Limb (tissue), 2 donors: ENCODE results near the gene CAPN9.

ENCODE experiments used
- DNase-seq, 2 donors: peaks; one replicate each; pipeline ENCODE4 v3.0.0-alpha.2; 2016; ENCODE audit errors: extremely low spot score in 2 of 2

CAPN9 gene

DNA sequence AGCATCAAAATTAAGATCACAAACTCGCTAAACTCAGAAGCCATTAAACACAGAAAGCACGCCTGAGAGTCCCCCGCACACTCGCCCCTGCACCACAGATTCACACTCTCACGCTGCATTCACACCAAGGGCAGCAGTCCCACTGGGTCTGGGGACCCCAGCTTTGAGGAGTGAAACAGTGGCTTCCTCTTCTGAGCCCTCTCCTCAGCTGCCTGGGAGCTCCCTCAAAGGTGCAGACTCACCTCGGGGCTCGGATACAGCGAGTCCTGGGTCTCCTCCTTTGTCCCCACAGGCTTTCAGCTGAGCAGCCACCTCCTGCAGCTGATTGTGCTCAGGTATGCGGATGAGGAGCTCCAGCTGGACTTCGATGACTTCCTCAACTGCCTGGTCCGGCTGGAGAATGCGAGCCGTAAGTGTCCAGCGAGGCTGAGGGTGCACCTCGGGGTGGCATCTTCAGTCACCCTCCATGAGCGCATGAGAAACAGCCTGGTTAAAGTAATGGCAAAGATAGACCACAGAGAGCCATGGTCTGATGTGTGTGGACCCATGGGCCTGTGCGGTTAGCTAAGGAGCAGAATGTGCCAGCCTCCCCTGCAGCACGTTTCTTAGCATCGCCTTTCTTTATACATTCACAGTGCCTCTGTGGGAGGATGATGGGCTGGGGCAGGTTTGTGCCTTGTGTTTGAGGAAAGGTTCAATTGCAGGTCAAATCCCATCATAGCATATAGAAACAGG, 47.9 kb downstream of the CAPN9 start:
- no peak for DNase-seq

DNA sequence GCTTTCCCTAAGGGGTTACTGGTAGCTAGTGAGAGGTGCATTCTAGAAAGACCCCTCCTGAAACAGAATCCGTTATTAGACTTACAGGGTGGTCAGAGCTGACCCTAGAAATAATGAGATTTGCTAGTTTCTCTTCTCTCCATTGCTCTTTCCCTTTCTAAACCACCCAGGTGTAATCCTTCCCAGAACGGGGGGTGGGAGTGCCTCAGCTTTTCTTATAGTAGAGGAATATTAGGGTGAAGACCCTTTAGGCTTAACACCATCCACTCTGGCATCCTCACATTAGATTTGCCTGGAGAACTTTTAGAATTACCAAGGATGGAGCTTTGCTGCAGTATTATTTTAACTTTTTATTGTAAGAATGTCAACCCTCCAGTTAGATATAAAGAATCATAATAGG, 49.4 kb downstream of the CAPN9 start:
- no peak for DNase-seq

DNA sequence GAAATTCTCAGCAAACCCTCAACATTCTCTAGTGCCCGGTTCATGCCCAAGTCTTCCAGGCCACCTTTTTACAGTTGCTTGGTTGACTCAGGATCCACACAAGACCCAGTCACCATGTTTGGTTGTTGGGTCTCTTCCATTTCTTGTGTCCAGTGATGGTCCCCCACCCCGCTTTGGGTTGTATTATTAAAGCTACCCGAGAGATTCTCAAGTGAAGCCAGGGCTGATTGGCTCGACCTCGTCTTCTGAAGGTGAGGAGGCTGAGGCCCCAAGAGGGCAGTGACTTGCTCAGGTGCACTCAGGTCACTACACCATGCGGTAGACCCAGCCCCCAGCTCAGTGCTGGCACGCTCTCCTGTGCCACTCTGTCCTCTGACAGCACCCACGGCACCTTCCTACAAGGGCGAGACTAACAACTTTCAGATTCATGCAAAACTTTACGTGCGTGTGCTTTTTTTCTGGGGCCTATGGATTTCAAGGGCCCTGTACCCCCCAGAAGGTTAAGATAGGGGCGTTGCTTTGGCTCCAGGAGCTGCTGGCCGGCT, 50.3 kb downstream of the CAPN9 start:
- DNase-seq: no peak

DNA sequence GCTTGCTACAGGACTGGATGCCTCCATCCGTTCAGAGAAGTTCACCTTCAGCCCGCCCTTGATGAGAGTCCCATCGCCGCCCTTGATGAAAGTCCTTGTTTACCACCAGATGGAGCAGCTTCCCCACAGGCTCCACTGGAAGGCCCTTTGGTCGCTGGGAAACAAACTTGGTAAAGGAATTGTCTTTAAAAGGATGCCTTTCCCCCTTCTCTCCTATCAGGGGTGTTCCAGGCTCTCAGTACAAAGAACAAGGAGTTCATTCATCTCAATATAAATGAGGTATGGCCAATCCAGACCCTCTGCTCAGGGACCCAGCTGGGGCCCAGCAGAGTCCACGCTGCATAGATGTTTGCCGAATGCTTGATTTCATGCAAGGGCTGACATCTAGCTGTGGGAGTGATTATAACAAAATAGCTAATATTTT, 50.8 kb downstream of the CAPN9 start:
- DNase-seq: peak; percentile 73 to 86

DNA sequence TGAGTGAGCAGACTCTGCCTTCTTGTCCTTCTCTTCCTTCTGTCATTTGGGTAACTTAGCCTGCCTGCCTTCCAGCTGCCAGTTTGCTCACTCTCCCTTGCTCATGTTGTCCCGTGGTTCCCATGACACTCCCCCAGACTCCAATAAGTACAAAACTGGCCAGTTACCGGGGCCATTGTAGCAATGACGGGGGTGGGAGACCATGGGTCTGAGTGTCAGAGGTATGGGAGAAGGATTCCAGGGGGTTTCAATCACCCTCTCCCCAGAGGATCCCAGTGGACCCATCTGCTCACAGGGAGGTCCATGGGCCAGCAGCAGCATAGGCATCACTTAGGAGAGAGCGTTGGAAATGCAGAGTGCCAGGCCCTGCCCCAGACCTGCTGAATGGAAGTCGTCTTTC, 51.3 kb downstream of the CAPN9 start:
- DNase-seq: no peak

DNA sequence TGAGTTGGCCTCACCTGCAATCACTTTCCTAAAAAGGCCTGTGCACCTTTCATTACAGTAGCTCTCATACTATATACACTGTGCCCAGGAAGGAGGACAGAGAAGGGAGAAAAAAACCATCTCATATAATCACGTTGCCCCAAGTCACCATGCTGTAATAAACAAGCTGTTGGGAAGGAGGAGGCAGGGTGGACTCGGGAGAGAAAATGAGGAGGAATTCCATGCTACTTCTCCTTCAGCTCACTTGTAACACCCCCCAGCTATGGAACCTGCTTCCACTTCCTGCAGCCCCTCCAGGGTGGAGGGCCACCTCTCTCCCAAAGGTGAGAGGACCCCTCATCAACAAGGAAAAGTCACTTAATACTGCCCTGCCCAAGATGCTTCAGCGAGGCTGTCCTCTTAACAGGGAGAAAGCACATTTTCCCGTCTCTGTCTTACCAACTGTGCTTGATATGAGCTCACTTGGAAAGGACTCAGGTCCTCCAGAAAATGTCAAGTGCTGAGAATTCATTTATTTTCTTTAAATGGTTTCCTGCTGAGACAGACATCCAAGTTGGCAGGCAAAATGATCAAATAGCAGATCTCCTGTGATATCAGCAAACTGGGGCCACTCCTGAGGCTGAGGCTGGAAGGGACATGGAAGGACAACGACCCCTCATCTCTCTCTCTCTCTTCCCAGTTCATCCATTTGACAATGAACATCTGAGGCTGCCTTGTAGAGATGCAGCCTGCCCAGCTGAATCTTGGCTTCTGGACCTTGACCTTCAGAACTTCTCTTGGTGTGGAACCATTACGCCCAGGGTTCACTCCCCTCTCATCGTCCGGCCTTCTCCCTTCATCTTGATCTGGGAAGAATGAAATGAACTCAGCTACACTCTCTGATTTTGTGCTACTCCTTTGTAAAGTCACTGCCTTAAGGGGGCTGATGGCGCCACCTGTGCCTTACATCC, 54.0 kb downstream of the CAPN9 start:
- DNase-seq: no peak

DNA sequence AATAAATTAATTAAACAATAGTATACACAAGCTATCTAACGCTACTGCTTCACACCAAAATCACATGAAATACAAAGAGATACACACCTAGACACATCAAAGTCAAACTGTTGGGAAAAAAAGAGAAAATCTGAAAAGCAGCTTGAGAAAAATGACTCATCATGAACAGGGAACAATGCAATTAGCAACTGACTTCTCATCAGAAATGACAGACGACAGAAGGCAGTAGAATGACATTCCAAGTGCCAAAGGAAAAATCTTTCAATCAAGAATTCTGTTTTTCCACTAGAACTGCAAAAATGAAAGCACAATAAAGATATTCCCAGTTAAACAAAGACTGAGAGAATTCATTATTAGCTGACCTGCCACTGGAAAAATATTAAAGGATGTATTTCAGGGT, 57.2 kb downstream of the CAPN9 start:
- DNase-seq: no peak

DNA sequence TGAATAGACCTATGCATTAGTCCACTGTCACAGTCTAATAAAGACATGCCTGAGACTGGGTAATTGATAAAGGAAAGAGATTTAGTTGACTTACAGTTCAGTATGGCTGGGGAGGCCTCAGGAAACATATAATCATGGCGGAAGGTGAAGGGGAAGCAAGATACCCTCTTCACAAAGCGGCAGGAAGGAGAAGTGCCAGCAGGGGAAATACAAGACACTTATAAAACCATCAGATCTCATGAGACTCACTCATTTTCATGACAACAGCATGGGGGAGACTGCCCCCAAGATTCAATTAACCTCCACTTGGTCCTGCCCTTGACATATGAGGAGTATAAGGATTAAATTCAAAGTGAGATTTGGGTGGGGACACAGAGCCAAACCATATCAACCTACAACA, 59.4 kb downstream of the CAPN9 start:
- DNase-seq: no peak

DNA sequence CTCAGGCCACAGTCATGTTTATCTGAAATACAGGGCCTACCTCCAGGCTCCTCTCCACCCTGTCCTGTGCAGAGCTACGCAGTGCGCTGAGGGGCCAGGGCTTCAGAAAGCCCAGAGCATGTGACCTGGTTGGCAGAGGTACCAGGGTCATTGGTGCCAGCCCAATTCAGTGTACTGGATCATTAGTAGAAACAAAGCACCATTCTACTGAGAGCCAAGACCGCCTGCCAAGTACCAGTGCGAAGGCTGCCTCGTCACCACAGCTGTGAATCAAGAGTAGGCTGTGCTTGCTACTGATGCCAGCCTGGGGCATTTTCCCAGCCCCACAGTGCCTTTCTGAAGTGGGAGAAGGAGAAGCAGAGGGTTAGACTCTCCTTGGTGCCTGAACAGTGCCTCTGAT, 59.8 kb downstream of the CAPN9 start:
- no peak for DNase-seq

DNA sequence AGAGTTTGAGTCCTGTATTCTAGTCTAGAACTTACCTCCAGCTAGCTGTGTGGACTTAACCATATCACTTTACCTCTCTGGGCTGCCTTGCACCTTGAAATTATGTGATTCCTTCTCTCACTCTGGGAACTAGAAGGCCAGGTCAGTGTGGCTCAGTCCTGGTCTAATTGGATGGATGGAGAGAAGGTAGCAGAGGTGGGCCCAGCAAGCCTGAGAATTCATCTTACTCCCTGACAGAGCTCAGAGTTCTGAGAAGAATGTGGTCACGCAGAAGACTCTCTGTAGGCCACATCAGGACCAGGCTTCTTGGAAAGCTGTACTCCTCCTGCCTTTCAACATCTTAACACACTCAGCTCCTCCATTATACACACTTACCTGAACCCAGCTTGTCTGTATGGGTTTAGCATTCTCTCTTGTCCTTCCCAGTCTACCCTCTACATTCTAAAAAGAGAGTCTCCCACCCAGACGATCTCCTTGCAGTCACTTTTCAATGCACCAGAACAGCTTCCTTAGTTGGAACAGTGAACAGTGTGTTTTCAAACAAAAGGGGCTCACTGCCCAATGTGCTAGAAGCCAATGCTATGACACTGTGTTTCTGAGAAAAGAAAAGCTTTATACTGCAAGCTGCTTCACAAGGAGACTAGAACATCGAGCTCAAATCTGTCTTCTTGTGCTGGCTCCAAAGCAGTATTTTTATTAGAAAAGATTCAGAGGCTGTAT, 60.5 kb downstream of the CAPN9 start:
- DNase-seq: no peak

DNA sequence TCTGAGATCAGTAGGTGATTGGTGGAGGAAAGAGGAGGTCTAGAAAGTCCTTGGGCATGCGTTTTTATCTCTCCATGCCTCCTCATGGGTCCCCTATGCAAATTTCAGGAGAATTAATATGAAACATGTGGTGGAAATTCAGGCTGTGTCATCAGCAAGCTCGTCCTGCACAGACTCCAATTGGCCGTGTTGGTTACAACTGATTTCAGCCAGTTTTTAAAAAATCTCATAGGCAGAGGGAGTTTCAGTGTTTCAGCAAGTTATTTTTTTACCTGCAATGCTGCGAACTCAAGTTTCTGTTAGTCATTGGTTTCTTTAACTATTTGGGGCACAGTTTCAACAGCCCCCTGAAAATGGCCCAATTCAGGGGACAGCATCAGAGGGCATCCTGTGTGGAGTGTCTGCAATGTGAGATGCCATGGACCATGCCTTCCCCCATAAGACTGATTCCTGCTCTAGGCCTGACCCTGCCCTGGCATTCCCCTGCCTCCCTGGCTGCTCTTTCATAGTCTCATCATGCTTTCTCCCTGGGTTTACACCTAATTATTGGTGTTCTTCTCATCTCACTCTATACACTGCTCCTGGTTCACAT, 61.2 kb downstream of the CAPN9 start:
- DNase-seq: peak in 1 of 2 donors; percentile 49

DNA sequence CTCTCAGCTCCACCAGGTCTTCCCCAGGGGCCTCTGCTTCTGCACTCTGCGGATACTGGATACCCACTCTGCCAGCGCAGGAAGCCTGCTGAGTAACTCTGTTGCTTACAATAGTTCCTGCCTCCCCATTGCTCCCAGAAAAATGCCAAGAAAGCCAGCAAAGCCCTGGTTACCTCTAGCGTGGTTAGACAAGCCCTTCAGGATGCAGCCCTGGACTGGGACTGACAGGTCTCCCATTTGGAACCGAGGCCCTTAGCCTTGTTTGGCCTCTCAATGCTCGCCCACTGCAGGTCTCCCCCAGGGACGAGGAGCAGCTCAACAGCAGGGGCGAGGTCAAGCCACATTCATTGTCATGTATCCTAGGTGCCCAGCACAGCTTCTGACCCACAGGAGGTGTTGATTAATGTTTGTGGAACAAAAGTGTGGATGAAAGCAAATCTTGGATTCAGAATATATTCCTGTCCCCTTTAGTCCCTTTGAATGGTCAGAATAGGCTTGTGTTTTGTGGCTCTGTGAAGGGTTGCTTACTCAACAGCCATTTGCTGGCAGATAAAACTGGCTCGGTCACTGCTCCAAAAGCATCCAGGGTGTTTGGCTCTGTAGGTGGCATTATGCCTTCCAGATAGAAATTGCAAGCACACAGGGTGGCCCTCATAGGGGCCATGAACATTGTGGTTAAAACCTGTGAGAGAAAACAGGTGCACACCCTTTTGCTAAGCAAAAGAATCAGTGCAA, 62.2 kb downstream of the CAPN9 start:
- DNase-seq: no peak

DNA sequence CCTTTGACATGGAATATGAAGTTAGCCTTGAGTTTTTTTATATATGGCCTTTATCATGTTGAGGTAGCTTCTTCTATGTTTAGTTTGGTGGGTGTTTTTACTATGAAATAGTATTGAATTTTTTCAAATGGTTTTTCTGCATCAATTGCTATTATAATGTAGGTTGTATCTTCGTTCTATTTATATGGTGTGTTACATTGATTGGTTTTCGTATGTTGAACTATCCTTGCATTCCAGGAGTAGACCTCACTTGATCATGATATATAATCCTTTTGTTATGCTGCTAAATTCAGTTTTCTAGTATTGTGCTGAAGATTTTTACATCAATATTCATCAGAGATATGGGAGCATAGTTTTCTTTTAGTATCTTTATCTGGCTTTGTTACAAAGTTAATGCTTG, 65.4 kb downstream of the CAPN9 start:
- DNase-seq: no peak

DNA sequence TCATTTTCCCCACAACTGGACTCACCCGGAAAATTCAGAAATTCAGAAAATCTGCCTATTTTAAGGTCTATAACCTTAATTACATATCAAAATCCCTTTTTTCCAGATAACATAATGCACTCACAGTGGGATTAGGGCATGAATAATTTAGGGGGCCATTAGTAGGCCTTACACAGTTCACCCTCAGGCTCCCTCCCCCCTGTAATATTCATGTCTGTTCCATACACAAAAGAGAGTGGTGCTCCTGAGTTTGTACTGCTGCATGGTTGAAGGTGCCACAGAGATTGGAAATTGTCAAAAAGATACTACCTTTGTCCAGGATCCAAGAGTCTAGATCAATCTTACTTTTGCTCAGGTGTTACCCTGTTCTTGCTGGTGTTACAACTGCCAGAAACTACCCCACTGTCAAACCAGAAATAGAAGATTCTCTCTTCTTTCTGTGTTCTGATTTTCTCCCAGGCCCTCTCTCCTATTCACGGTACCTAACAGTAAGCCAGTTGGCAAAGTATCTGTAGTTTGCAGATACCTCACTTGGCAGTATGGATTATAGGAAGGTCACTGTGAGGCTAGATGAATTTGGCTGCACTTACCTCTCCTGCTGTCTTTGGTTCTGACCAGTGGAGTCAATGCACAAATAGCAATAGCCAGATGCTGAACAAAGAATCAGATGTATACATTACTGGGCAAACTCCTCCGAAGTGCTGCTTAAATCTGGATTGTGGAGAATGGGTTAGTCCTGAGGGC, 67.9 kb downstream of the CAPN9 start:
- no peak for DNase-seq

DNA sequence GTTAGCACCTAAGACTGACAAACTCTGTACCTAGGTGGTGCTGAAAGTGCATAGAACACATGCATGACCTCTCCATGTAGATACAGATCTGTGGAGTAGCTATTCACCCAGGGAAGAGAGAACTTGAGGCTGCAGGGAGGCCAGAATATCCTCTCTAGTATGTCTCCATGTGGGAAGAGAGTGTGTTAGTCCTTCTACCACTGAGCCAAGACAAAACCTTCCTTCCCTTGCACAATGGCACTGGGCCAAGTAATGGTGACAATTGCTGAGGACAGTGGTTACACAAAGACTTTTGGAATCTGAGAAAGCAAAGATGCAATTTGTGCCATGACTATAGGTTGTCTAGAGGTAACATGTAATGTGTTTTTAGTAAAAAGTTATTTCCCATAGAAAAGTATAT, 68.8 kb downstream of the CAPN9 start:
- DNase-seq: no peak

DNA sequence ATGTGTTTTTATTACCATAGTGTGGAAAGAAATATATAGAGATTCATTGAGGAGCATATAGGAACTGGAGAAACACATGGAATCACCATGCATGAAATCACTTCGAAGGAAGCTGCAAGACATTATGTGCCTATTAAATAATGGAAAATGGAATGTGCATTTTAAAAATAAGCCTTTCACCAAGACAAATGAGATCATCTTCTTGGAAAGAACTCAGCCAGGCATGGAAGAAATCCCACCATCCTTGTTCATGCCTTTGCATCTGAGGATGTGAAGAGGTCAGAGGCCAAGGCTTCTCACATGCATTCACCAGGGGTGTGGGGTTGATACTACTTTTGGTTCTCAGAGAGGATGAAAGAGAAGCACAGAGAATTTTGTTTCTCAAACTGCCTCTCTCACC, 71.2 kb downstream of the CAPN9 start:
- peak in 1 of 2 donors; percentile 59 for DNase-seq

DNA sequence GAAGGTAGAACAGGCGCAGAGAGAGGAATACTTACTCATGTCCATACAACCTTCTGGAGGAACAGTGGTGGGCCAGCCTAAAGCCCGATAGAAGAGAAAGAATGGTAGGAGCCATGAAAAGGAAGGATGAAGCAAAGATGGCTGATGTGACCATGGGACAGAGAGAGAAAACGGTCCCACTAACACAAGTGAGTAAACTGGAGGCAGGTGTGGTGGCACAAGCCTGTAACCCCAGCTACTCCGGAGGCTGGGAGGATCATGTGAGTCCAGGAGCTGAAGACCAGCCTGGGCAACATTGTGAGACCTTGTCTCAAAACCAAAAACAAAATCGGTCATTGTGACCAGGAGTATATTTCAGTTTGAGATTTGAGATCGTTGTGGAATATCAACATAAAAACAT, 71.7 kb downstream of the CAPN9 start:
- no peak for DNase-seq

DNA sequence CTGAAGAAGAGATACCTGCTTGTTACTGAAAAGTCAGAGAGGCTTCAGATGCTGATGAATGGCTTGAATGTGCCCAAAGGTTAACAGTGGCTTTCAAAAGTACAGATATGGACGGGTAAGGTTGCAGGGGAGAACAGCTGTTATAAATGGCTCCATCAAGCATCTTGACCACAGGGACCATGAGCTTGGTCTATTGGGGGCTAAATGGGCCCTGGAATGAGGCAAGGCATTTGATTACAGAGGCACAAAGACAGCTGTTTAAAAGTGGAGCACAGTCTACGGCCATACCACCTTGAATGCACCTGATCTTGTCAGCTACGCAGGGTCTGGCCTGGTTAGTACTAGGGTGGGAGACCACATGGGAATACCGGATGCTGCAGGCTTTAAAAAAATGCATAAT, 72.8 kb downstream of the CAPN9 start:
- DNase-seq: no peak

DNA sequence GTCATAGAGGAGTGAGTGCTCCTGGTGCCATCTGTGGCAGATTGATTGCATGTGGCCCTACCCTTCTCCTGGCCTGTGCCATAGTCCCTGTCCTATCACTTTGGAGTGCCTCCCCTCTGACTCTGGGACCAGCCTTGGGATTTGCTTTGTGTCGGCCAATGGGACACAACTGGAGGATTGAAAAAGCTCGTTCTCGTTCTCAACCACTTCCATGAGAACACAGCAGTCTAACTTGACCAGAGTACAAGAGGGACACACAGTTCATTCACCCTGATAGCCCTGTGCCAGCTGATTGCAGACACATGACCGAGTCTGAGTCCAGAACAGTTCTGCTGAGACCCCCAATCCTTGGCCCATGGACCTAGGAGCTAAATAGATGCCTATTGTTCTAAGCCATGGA, 73.4 kb downstream of the CAPN9 start:
- DNase-seq: no peak

DNA sequence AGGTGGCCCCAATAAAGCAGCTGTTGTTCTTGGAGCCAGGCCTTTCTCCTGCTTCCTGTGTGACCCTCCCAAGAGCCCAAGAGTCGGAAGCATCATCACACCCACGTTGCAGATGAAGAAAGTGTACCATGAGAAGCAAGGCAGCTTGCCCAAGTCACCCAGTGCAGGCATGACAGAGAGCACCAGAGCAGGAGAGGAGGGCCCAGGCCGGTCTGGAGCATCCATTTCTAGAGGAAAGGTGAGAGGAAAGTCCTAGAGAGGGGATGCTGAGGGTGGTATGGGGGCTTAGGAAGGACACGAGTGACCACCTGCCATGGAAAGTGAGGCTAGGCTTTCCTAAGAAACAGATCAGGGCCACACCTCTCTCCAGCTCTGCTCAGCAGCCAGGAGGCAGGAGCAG, 74.2 kb downstream of the CAPN9 start:
- DNase-seq: no peak
